HG03066 (cell line): Measurements from ENCODE around the gene GLIPR1.
"Not testable (repeated sequence)": the region's sequence is repeated elsewhere in the genome, so short reads cannot be mapped to it uniquely, and the experiment has no call there.

ENCODE experiments used
- ATAC-seq: cut with Tn5 transposase; IDR thresholded peaks from one replicate; pipeline ENCODE4 v1.9.1; 2021; ENCODE audit warnings: low read depth; ENCODE audit not compliant: unreplicated experiment

The GLIPR1 gene

DNA sequence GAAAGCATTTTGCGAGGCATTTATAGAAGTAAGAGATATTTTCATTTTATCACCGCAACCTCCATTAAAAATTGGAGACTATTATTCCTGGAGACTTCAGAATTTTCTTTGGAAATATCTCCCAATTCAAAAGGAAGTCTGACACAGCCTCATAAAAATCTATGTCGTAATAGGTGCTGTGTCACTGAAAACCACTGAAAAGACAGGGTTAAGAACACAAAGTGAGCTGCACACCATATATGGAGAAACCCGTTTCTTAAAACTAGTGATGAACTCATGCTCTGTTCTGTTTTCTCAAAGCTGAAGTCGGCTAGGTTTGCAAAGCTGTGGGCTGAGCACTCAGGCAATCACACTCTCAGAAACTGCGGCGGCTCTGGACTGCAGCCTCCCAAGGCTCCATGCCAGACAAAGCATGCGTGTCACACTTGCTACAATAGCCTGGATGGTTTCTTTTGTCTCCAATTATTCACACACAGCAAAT, at the start of gene GLIPR1:
Gene GLIPR1 (plus strand): TSS at position 287 of the 481 bp plus-strand sequence. CDS start 126 bp downstream, at position 413.
- peak; percentile 83 for ATAC-seq

DNA sequence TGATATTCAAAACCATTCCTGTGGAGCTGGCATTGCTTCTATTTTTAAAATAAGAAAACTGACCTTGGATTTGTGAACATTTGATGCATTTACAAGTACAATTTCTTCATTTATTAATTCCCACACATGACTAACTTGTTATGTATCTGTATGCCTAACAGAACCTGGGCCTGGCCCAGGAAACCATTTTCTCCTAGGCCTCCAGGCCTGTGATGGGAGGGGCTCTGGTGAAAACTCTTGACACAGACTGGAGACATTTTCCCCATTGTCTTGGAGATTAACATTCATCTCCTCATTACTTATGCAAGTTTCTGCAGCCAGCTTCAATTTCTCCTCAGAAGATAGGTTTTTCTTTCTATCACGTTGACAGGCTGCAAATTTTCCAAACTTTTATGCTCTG, 47.6 kb upstream of the GLIPR1 start:
- no peak for ATAC-seq

DNA sequence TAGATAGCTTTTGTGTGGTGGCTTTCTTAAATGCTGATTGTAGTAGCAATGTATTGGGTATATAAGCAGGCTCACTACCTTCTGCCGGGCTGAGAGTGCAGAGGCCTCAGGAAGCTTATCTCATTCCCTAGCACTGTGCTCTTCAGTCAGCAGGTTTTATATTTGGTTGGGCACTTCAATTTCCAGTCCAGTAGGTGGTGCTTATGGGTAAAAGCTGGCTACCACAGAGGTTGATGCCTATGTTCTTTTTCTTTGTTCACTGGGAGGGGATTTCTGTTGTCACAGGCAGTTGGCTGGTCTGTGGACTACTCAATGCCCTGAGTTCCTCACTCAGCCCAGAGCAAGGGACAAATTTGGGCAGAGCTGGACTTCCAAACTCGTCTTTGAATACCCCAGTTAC, 43.0 kb upstream of the GLIPR1 start:
- ATAC-seq = no peak

DNA sequence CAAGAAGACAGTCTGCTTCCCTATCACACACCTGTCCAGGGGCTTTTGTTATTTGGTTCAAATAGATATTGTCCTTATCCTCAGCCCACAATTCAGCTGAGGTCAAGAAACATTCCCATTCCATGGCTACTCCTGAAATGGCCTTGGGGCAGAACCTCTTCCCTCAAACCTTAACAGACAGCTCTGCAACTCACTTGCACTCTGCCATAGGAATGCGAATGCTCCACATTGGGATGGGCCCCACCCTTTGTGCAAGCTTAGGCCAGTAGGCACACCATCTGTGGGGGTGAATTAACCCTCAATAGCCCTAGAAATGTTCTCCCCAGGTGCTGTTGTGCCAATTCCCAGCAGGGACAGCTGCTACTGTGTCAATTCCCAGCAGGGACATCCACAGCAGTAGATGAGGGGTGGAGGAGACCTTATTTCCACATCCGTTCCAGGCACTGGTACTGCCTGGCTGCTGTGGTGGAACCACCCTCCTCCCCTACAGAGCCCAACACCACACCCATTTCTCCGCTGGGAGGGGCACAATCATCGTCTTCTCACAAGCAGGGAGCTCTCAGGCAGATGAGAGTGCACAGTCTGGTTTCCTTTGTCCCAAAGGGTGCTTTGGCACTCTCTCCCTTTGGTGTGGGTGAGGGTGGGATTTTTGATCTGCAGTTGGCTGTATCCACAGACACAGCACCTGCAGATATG, 42.3 kb upstream of the GLIPR1 start:
- ATAC-seq = no peak

DNA sequence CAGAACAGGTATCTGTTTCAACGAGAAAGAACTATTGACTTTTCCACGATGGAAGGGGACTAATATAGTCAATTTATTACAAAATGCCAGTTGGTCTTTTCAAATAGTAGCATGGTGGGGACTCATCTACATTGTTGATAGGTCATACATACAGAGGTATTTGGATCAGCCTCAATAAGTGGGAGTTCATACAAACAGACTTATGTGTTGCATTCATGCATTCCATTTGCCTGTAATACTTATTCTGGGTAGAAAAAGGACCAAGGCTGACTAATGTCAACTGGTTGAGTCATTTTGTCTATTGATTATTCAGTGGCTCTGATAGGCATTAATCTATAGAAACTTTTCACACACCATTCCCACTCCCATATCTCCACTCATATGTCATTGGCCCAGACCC, 41.5 kb upstream of the GLIPR1 start:
- no peak for ATAC-seq

DNA sequence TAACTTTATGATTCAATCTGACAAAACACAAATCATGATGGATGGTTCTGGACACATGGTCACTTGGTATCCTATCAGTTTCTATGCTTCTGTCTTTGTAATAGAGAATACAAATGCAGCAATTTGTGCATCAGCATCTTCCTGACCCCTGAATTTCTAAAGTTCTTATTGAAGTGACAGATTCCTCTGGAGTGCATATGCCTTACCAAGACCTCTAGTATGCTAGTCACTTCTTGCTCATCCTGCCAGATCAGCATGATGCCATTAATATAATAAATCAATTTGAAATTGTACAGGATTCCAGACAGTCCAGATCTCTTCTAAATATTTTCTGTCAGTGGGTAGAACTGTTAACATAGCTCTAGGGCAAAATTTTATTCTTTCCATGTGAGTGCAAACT, 40.6 kb upstream of the GLIPR1 start:
- ATAC-seq = no peak

DNA sequence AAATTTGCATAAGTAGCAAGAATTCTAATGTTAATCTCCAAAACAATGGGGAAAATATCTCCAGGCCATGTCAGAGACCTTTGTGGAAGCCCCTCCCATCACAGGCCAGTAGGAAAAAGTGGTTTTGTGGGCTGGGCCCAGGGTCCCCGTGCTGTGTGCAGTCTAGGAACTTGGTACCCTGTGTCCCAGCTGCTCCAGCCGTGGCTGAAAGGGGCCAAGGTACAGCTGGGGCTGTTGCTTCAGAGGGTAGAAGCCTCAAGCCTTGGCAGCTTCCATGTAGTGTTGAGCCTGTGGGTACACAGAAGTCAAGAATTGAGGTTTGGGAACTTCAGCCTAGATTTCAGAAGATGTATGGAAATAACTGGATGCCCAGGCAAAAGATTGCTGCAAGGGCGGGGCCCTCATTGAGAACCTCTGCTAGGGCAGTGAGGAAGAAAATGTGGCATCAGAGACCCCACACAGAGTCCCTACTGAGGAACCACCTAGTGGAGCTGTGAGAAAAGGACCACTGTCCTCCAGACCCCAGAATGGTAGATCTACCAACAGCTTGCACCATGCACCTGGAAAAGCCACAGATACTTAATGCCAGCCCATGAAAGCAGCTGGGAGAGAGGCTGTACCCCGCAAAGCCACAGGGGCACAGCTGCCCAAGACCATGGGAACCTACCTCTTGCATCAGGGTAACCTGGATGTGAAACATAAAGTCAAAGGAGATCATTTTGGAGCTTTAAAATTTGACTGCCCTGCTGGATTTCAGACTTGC, 38.7 kb upstream of the GLIPR1 start:
- not testable (repeated sequence) for ATAC-seq

DNA sequence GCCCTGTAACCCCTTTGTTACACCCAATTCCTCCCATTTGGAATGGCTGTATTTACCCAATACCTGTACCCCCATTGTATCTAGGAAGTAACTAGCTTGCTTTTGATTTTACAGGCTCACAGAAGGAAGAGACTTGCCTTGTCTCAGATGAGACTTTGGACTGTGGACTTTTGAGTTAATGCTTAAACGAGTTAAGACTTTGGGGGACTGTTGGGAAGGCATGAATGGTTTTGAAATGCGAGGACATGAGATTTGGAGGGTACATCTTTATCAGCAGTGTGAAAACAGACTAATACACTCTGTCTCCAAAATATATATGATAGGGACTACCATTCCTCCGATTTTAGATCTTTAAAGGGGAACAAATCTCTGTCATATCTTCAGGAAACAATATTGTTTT, 38.1 kb upstream of the GLIPR1 start:
- ATAC-seq = not testable (repeated sequence)

DNA sequence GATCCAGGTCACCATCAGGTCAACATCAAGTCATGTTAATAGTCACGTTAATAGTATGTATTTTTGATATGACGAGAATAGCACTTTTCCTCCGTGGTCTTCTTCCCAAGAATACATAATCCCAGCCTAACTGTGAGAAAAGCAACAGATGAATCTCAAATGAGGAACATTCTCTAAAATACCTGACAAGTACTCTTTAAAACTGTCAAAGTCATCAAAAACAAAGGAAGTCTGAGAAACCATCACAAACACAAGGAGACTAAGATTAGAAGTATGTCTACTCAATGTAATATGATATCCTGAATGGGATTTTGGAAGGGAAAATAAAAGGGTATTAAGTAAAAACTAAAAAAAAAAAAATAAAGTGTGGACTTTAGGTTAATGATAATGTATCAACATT, 36.8 kb upstream of the GLIPR1 start:
- ATAC-seq = no peak

DNA sequence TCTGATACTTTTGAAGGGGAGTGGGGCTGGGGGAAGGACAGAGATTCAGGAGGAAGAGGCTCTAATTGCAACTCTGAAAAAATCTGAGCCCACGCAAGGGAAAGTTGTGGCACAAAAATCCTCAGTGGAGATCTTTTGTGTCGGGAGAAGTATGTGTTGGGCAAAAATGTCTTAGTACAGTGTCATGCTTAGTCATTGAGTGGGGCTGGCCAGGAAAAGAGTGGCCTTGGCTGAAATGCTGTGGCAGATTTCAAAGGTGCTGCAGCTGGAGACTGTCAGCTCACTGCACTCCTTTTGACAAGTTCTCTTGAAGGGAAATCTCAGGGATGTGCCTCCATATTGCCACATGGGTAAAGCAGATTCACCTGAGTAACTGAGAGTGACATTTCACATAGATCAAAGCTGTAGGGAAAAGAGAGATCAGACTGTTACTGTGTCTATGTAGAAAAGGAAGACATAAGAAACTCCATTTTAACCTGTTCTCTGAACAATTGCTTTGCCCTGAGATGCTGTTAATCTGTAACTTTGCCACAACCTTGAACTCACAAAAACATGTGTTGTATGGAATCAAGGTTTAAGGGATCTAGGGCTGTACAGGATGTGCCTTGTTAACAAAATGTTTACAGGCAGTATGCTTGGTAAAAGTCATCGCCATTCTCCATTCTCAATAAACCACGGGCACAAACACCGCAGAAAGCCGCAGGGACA, 36.0 kb upstream of the GLIPR1 start:
- no peak for ATAC-seq

DNA sequence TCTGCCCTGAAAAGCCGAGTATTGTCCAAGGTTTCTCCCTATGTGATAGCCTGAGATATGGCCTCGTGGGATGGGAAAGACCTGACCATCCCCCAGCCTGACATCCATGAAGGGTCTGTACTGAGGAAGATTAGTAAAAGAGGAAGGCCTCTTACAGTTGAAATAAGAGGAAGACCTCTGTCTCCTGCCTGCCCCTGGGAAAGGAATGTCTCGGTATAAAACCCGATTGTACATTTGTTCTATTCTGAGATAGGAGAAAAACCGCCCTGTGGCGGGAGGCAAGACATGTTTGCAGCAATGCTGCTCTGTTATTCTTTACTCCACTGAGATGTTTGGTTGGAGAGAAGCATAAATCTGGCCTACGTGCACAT, 35.4 kb upstream of the GLIPR1 start:
- not testable (repeated sequence) for ATAC-seq

DNA sequence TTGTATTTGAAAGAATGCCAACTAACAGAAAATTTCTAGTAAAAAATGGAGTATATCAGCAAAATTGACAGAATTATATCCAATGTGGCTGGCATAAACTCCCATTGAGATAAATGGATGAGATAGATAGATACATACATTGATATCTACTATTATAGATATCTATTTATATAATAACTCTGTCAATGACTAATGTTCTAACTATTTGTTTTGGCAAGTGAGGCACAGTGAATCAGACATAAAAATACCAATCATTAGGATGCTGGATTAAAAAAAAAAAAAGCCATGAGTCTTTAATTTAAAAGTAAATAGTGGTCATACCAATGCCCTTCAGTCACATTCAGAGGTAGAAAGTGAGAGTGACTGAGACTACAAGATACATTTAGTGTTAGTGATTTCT, 33.7 kb upstream of the GLIPR1 start:
- ATAC-seq = no peak

DNA sequence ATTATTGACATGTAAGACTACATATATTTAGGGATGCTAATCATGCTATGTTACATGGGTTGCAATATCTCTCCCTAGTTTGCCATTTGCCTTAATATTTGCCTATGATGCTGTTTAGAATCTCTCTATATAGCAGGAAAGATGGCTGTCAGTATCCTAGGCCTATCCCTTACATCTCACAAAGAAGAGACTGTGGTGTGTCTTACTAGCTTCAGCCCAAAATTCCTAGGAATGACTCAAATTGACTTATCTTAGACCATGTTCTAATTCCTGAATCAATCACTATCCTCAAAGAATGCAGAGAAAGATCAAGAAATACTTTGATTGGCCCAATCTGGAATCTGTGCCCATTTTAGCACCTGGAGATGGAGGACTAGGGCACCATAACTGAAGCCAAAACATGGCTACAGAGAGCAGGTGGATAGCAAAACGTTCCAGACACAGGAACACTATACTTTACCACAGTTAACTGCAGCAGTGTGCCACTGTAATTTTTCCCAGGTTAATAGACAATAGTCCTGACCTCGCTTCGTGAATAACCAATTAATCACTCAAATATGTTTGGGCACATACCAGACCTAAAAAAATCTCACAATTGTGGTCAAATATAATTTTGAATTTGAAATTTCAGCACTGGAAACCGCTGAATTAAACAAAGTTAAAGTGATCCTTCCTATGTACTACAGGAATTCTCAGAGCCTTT, 32.7 kb upstream of the GLIPR1 start:
- ATAC-seq = no peak

DNA sequence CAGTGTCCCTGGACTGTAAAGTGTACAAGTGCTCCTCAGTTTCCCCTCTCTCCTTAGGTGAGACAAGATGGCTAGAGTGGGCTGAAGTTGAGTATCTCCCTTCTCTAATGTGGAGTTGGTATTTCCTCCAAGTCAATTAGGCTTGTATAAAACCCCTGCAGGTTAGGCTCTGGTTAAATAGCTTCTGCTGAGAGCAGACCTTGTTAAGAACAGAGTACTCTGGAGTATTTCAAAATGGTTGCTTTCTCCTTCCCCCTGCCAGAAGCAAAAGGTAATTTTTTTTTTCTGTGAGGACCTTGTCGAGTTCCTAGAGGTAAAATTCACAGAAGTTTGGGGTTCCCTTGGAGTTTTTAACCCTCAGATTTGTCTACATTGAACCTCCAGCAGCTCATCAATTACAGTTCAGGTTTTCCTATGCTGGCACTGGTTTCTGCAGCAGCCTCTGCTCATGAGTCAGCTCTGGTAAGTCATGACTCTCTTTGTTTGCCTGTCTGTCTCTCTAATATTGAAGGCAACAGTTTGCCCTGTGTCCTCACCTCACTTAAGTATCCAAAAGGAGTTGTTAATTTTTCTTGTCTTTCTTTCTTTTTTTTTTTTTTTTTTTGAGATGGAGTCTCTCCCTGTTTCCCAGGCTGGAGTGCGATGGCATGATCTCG, 27.8 kb upstream of the GLIPR1 start:
- ATAC-seq = no peak

DNA sequence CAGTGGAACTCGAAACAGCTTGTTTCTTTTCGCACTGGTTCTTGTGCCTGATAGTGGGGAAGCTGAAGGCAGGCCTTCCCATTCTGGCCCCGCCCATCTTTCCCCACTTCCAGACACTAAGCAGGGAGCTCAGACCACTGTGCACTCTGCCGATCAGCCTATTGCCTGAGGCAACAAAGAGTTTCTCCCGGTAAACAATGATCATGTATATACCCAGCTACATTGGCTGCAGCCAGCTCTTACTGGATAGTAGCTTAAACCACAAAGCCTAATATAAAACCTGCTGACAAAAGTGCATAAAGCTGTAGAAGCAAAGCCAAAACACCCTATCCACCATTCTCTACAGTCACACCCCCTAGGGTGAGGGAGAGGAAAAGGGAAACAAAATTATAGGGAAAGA, 24.7 kb upstream of the GLIPR1 start:
- ATAC-seq = no peak

DNA sequence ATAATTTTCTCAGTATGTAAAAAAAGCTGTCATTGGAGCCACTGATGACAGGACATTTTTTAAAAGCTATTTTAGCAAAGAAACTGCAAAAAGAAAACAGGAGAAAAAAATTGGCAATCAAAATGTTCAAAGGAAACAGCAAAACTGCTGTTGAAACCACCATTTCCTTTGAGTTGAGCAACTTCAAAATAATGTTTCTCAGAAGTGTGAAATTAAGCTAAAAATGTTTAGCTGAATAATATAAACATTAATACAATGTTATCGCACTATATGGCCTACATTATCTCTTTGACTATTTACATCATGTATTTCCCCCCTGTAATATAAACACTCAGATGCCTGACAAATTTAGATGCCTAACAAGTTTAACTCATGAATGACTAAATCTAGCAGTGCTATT, 23.4 kb upstream of the GLIPR1 start:
- no peak for ATAC-seq

DNA sequence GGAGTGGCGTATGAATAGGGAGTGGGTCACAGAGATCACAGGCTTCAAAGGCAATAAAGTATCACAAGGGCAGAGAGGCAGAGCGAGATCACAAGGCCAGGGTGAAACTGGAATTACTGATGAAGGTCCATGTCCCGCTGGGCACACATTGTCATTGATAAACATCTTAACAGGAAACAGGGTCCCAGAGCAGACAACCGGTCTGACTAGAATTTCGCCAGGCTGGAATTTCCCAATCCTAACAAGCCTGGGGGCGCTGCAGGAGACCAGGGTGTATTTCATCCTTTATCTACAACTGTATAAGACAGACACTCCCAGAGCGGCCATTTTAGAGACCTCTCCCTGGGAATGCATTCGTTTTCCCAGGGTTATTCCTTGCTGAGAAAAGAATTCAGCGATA, 22.7 kb upstream of the GLIPR1 start:
- not testable (repeated sequence) for ATAC-seq

DNA sequence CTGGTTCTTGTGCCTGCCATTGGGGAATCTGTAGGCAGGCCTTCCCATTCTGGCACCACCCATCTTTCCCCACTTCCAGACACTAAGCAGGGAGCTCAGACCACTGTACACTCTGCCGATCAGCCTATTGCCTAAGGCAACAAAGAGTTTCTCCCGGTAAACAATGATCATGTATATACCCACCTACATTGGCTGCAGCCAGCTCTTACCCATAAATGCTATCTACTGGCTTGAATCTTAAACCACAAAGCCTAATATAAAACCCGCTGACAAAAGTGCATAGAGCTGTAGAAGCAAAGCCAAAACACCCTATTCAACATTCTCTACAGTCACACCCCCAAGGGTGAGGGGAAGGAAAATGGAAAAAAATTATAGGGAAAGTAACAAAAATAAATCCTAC, 20.8 kb upstream of the GLIPR1 start:
- no peak for ATAC-seq

DNA sequence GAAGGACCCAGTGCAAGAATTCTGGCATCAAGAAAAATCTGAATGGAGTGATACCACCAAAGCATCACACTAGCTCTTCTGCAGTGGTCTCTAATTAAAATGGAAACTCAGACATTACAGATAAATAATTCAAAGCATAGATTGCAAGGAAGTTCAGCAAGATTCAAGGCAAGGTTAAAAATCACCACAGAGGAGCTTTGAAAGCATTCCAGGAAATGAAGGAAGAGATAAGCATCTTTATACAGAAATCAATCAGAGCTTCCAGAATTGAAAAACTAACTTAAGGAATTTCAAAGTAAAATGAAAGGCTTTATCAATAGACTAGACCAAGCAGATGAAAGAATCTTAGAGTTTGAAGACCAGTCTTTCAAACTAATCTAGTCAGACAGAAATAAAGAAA, 20.4 kb upstream of the GLIPR1 start:
- no peak for ATAC-seq
